ENCODE measurements around the gene ABTB2. TPM values are rescaled to one million over a fixed set of nuclear protein-coding genes. Genes with fewer than 3 reads are reported as not detected.

ABTB2 gene
- total and polyA plus RNA-seq, 9 of the 15 experiments (the other 6 are each of a cell fraction or from before 2014, with no cell fraction given) = 0.03 to 0.18 (median 0.12) TPM; not detected in 2

DNA sequence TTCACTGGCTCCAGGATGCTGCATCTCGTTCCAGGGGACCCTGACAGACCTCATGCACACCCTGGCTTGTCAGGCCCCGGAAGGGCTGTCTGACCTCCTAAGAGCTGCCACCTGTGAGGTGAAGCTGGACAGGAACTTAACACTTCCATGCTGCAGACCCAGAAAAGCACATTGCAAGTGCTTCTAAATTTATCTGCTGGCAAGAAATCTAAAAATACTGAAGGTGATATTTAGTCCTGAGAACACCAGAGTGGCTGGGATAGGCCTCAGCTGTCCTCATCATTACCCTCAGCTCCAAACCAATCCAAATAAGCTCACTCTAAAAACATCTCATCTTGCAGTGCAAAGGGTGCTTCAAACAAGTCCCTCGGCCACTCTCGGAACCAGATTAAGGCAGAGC is 46.7 kb downstream of the ABTB2 start (continued):
- TF ChIP-seq ZNF398 (CRISPR knock-in tag; IDR thresholded peaks at IDR 0.05) (no peak), ZKSCAN1 (IDR thresholded peaks at IDR 0.05; ENCODE audit: low read depth, low read length) (no peak), CHD7 (IDR thresholded peaks at IDR 0.05; ENCODE audit: low read depth, low read length) (no peak)
- TF ChIP-seq, protein P1, sequence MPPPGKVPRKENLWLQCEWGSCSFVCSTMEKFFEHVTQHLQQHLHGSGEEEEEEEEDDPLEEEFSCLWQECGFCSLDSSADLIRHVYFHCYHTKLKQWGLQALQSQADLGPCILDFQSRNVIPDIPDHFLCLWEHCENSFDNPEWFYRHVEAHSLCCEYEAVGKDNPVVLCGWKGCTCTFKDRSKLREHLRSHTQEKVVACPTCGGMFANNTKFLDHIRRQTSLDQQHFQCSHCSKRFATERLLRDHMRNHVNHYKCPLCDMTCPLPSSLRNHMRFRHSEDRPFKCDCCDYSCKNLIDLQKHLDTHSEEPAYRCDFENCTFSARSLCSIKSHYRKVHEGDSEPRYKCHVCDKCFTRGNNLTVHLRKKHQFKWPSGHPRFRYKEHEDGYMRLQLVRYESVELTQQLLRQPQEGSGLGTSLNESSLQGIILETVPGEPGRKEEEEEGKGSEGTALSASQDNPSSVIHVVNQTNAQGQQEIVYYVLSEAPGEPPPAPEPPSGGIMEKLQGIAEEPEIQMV (tag; conservative IDR thresholded peaks at IDR 0.05; ENCODE audit: low read depth) = no peak

All from K562 (cell line).